Measurements from ENCODE around the gene P2RY1. TPM values are rescaled to one million over a fixed set of nuclear protein-coding genes. Genes with fewer than 3 reads are reported as not detected.

P2RY1 gene
- total RNA-seq, 2 donors from 2014 or later: 5.4 to 6.9 TPM

DNA sequence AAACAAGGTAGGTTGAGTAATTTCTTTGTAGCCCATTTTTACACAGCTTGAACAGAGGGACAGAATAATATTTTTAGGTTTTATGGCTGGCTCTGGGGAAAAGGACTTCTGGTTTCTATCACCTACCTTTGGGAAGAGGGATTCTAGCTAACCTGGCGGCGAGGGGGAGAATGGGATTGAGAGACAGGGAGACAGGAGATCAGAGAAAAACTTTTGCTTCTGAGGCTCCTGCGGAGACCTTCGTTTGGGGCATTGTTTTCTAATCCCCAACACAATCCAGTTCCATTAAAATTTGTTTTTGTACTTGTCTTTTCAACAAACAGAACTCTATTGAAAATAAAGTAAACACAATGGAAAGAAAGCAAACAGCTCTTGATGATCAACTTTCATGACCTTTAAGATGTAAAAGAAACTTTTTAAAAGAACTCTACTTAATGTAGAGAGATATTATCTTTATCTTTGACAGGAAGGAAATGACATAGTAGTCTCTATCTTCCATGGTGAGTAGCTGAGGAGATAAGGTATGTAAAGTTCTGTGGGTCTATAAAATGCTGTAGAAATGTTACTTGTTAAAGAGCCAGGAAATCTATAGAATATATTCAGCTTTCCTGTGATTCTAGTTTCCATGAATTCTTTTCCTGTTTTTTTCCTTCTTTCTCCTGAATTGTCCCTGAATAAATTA lies 37.0 kb upstream of the P2RY1 start:
- TF ChIP-seq CTCF (IDR thresholded peaks at IDR 0.05): no peak
- no peak for TF ChIP-seq POLR2A (IDR thresholded peaks at IDR 0.05)
- ATAC-seq: no peak
- H3K27me3 ChIP-seq: no peaks in the 10 kb centered on the region
- WGBS, 2 donors: 45 to 66% methylated on average over 4 of the region's 4 CpGs
- no peak for DNase-seq
- H3K27ac ChIP-seq: no peak overlapping the region
- intact Hi-C loops (cut with DNase I): no loop called here
- H3K36me3 ChIP-seq (replicated peaks in 1 of 2; ENCODE audit: insufficient read depth in 1 of 2, low read depth in 2 of 2): no peaks in the 10 kb centered on the region
- H3K4me1 ChIP-seq: no peaks in the 10 kb centered on the region
- no peaks in the 10 kb centered on the region for H3K9me3 ChIP-seq
- no peak overlapping the region for H3K4me3 ChIP-seq

GRCh38 chr3:152811974-152812760 lies 22.8 kb upstream of the P2RY1 start:
- no peak for TF ChIP-seq POLR2A (IDR thresholded peaks at IDR 0.05)
- DNase-seq (no peak), ATAC-seq (no peak)
- Histone ChIP-seq H3K27ac (no peak overlapping the region), H3K9me3 (no peaks in the 10 kb centered on the region), H3K4me1 (peaks cover 11% of the 10 kb centered on the region), H3K4me3 (no peak overlapping the region), H3K27me3 (peaks cover 0 to 4% of the 10 kb centered on the region in 2 donors), H3K36me3 (replicated peaks in 1 of 2; ENCODE audit: insufficient read depth in 1 of 2, low read depth in 2 of 2) (no peaks in the 10 kb centered on the region)
- WGBS, 2 donors: 14 to 15% methylated on average over 1 of the region's 1 CpG
- intact Hi-C loops (cut with DNase I): no loop called here

DNA sequence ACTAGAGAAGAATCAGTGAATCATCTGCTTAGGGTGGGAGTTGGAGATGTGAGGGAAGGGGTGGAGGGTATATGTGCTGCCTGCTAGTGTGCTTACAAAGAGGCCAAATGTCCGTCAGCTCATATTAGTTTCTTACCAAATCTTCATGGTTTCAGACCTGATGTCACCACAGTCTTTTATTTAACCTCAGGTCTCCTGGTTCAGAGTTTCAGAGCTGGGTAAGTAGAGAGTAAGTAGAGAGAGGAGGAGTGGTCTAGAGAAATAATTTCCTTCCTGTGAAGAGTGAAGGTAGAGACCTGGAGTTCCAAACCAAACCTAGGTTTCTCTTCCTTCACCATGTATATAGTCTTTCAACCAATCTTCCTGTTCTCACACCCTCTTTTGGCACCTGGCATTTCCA lies 17.5 kb upstream of the P2RY1 start:
- DNase-seq: no peak
- Histone ChIP-seq H3K27ac (no peak overlapping the region), H3K27me3 (no peaks in the 10 kb centered on the region), H3K4me3 (no peak overlapping the region), H3K9me3 (no peaks in the 10 kb centered on the region), H3K4me1 (peaks cover 5% of the 10 kb centered on the region), H3K36me3 (replicated peaks in 1 of 2; ENCODE audit: insufficient read depth in 1 of 2, low read depth in 2 of 2) (no peaks in the 10 kb centered on the region)
- intact Hi-C loops (cut with DNase I): no loop called here
- 71 to 75% methylated on average over 1 of the region's 1 CpG for WGBS, 2 donors
- no peak for TF ChIP-seq CTCF (IDR thresholded peaks at IDR 0.05)
- no peak for TF ChIP-seq POLR2A (IDR thresholded peaks at IDR 0.05)
- ATAC-seq: no peak

GRCh38 chr3:152818027-152818426 lies 16.9 kb upstream of the P2RY1 start:
- H3K36me3 ChIP-seq (replicated peaks in 1 of 2; ENCODE audit: insufficient read depth in 1 of 2, low read depth in 2 of 2): no peaks in the 10 kb centered on the region
- intact Hi-C loops (cut with DNase I): no loop called here
- no peaks in the 10 kb centered on the region for H3K27me3 ChIP-seq
- no peak for ATAC-seq
- no peaks in the 10 kb centered on the region for H3K4me1 ChIP-seq
- DNase-seq: no peak
- no peaks in the 10 kb centered on the region for H3K9me3 ChIP-seq
- 56% methylated on average over 5 of the region's 5 CpGs for WGBS, 2 donors
- TF ChIP-seq POLR2A (IDR thresholded peaks at IDR 0.05): no peak
- no peak for TF ChIP-seq CTCF (IDR thresholded peaks at IDR 0.05)
- H3K27ac ChIP-seq: no peak overlapping the region
- H3K4me3 ChIP-seq: no peak overlapping the region

DNA sequence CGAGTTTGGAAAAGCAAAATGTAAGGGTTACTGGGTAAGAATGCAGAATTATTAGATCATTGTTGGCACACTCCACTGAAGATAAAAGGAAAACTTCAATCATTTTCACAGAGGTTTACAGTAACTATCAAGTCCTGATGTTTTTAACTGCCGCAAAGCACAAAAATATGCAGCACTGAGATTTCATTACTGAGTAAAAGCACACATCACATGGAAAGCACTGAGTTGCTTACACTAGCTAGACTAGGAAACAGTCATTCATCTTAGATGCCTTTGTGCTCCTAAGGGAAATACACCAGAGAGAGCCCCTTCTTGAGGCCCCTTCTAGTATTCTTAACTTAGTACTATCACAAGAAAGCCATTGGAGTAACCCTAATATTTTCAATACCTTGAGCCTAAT lies 11.8 kb upstream of the P2RY1 start:
- no peaks in the 10 kb centered on the region for H3K27me3 ChIP-seq
- ATAC-seq (no peak), DNase-seq (no peak)
- intact Hi-C loops (cut with DNase I): no loop called here
- peaks cover 4% of the 10 kb centered on the region for H3K4me1 ChIP-seq
- no peak overlapping the region for H3K27ac ChIP-seq
- H3K4me3 ChIP-seq: no peak overlapping the region
- 30 to 46% methylated on average over 2 of the region's 2 CpGs for WGBS, 2 donors
- H3K9me3 ChIP-seq: no peaks in the 10 kb centered on the region
- TF ChIP-seq CTCF (IDR thresholded peaks at IDR 0.05): no peak
- no peak for TF ChIP-seq POLR2A (IDR thresholded peaks at IDR 0.05)
- H3K36me3 ChIP-seq (replicated peaks in 1 of 2; ENCODE audit: insufficient read depth in 1 of 2, low read depth in 2 of 2): no peaks in the 10 kb centered on the region
